B cell (primary cell): ENCODE results near the gene THBS3. TPM values are rescaled to one million over a fixed set of nuclear protein-coding genes. Genes with fewer than 3 reads are reported as not detected.

Experiments
- ATAC-seq: fragments of 200-7000 bp; cut with Tn5 transposase; one replicate; pipeline ENCODE4 v1.10.0; 2021; ENCODE audit warnings: low read depth, mild to moderate bottlenecking, moderate number of reproducible peaks, moderate library complexity
- CTCF ChIA-PET: fragments of 350-600 bp; sonication (Branson Sonifier 250); formaldehyde crosslinking; loops from one replicate; lab custom pipeline; 2021; ENCODE audit warnings: antibody characterized with exemption, inconsistent platforms; lab: Charles Lee
- POLR2A ChIA-PET: fragments of 350-600 bp; sonication (Branson Sonifier 250); formaldehyde crosslinking; loops from one replicate; lab custom pipeline; 2021; ENCODE audit warnings: antibody characterized with exemption; lab: Charles Lee
- DNase-seq: peaks from one replicate; pipeline ENCODE4 v3.0.0; 2013
- H2AFZ ChIP-seq: 2 replicates; pipeline ENCODE4 v1.6.1; 2012; ENCODE audit warnings: mild to moderate bottlenecking, low read depth, low read length; ENCODE audit not compliant: insufficient read depth, poor library complexity, severe bottlenecking
- H3K27ac ChIP-seq, 2 donors: 1 replicate in 1 of 2; 2 replicates in 1 of 2; pipeline ENCODE4 v1.5.1; 2012 to 2013; ENCODE audit warnings: low read length in 2 of 2, mild to moderate bottlenecking in 2 of 2, moderate library complexity in 1 of 2
- H3K27me3 ChIP-seq, 4 experiments: fragments of 200-600 bp in 1 of 4; sonication (generic) in 1 of 4; replicated peaks in 1 of 4; 1 replicate in 2 of 4; 2 replicates in 2 of 4; pipeline versions ENCODE4 v1.6.1 to v1.7.0; 2013 to 2016; ENCODE audit warnings: low read length in 3 of 4, mild to moderate bottlenecking in 2 of 4, mixed read lengths in 1 of 4, moderate library complexity in 1 of 4; ENCODE audit not compliant: insufficient read depth in 4 of 4, control insufficient read depth in 3 of 4; ENCODE audit errors: control extremely low read depth in 1 of 4
- H3K36me3 ChIP-seq, 2 experiments: replicated peaks in 1 of 2; 1 replicate in 1 of 2; 2 replicates in 1 of 2; pipeline versions ENCODE4 v1.6.1 to v1.7.1; 2013; ENCODE audit warnings: low read length in 1 of 2; ENCODE audit not compliant: insufficient read depth in 2 of 2, control insufficient read depth in 1 of 2; ENCODE audit errors: control extremely low read depth in 1 of 2, extremely low read depth in 1 of 2
- H3K4me1 ChIP-seq, 2 donors: fragments of 200-600 bp in 1 of 2; sonication (generic) in 1 of 2; 1 replicate in 1 of 2; 2 replicates in 1 of 2; pipeline versions ENCODE4 v1.5.1 to v1.6.1; 2013 to 2017; ENCODE audit warnings: low read length in 2 of 2; ENCODE audit not compliant: control insufficient read depth in 2 of 2, insufficient read depth in 2 of 2
- H3K4me2 ChIP-seq: replicated peaks from 2 replicates; pipeline ENCODE3; 2012; ENCODE audit warnings: mild to moderate bottlenecking, low read depth, low read length; ENCODE audit not compliant: poor library complexity, severe bottlenecking
- H3K4me3 ChIP-seq, 5 experiments: fragments of 200-600 bp in 1 of 5; sonication (generic) in 1 of 5; 1 replicate in 3 of 5; 2 replicates in 2 of 5; pipeline versions ENCODE4 v1.5.1 to v1.7.0; 2011 to 2016; ENCODE audit warnings: low read length in 4 of 5, mild to moderate bottlenecking in 4 of 5, low read depth in 2 of 5, control low read depth in 1 of 5, moderate library complexity in 1 of 5; ENCODE audit not compliant: insufficient read depth in 1 of 5; ENCODE audit errors: control extremely low read depth in 1 of 5, extremely low read depth in 1 of 5
- H3K79me2 ChIP-seq: fragments of 200-600 bp; sonication (generic); one replicate; pipeline ENCODE4 v1.6.0; 2016; ENCODE audit warnings: low read length; ENCODE audit not compliant: control insufficient read depth, insufficient read depth
- H3K9ac ChIP-seq: fragments of 200-600 bp; sonication (generic); 2 replicates; pipeline ENCODE4 v1.6.1; 2017; ENCODE audit warnings: mild to moderate bottlenecking, low read length, moderate library complexity
- H3K9me3 ChIP-seq, 3 donors: one replicate each; pipeline versions ENCODE4 v1.6.1 to v1.7.1; 2013; ENCODE audit warnings: low read length in 2 of 3; ENCODE audit not compliant: control insufficient read depth in 2 of 3, insufficient read depth in 1 of 3; ENCODE audit errors: control extremely low read depth in 1 of 3
- H4K20me1 ChIP-seq: 2 replicates; pipeline ENCODE4 v1.6.0; 2012; ENCODE audit warnings: mild to moderate bottlenecking, low read length; ENCODE audit not compliant: insufficient read depth, control insufficient read depth, poor library complexity, severe bottlenecking
- H3K27ac Mint-ChIP-seq: one replicate; pipeline ENCODE4 v1.8.0; 2021; ENCODE audit warnings: mixed read lengths
- H3K27me3 Mint-ChIP-seq: one replicate; pipeline ENCODE4 v1.8.0; 2021; ENCODE audit warnings: mixed read lengths
- H3K4me1 Mint-ChIP-seq: one replicate; pipeline ENCODE4 v1.8.0; 2021; ENCODE audit warnings: mixed read lengths
- H3K4me3 Mint-ChIP-seq: one replicate; pipeline ENCODE4 v1.8.0; 2021; ENCODE audit warnings: mixed read lengths
- H3K9me3 Mint-ChIP-seq: one replicate; pipeline ENCODE4 v1.8.0; 2022; ENCODE audit warnings: mixed read lengths; ENCODE audit not compliant: insufficient read depth
- CTCF ChIP-seq: fragments of 200-600 bp; IDR thresholded peaks from one replicate; pipeline ENCODE4 v1.8.0; 2022; ENCODE audit warnings: antibody characterized with exemption, mild to moderate bottlenecking
- EZH2 ChIP-seq: IDR thresholded peaks from 2 replicates; pipeline ENCODE4 v1.6.1; 2012; ENCODE audit warnings: borderline replicate concordance, low read depth, mild to moderate bottlenecking, moderate library complexity, low read length; ENCODE audit not compliant: insufficient read depth, poor library complexity, severe bottlenecking
- WGBS: methylation state at CpG from one replicate; pipeline ENCODE4 v1.1.5; 2013; ENCODE audit warnings: missing lambda C conversion rate; ENCODE audit not compliant: insufficient coverage; 5-methylcytosine and 5-hydroxymethylcytosine counted together
- intact Hi-C: fragments of 100-400 bp; cut with micrococcal nuclease; formaldehyde crosslinking; loops from one replicate; pipeline ENCODE4 v1.10.0; 2022
- polyA plus RNA-seq: library from polyadenylated mRNA; depleted of rRNA; stranded (reverse); fragments of >200 nt; gene quantifications from 2 replicates; pipeline ENCODE4 v1.2.3, GENCODE V29; 2012
- total RNA-seq, 2 donors: library from RNA; stranded (reverse); fragments of 120-200 nt in 1 of 2; gene quantifications; 1 replicate in 1 of 2; 2 replicates in 1 of 2; pipeline versions ENCODE4 v1.2.3 to v1.2.4, GENCODE V29; 2013 to 2022

Gene THBS3
- total and polyA plus RNA-seq, 2 donors (not counting 1 experiment from before 2014, with no cell fraction given): 28.0 to 28.6 TPM

GRCh38 chr1:155171836-155172731, 35.6 kb downstream of the THBS3 start:
- intact Hi-C loops: loop anchor here (1.0 to 5.0 kb wide), 5 partner anchors 32 to 613 kb away; partner anchors contain the start of genes CKS1B, DPM3, SHC1 and UBE2Q1
- DNase-seq (no peak), ATAC-seq (peak; percentile 9)
- CTCF ChIA-PET: interaction anchor here (0.9 to 12.7 kb wide), 33 partner anchors 9 to 421 kb away, joined by 3 to 307 read pairs (median 5); partner anchors contain the start of genes ADAM15, EFNA4, FLAD1 and MTX1
- H3K9me3 ChIP-seq: no peaks in the 10 kb centered on the region
- peak overlapping the region; percentile 78 for H3K4me2 ChIP-seq
- peak overlapping the region; percentile 27 to 95 (median 73) for H3K4me3 ChIP-seq
- peaks cover 42% of the 10 kb centered on the region for H3K79me2 ChIP-seq
- H3K4me1 ChIP-seq: peaks cover 30 to 42% of the 10 kb centered on the region in 2 donors
- H2AFZ ChIP-seq: peak overlapping the region; percentile 97
- no peaks in the 10 kb centered on the region for H3K27me3 ChIP-seq
- Mint-ChIP-seq H3K4me3 (peak overlapping the region; percentile 97), H3K27me3 (no peaks in the 10 kb centered on the region), H3K4me1 (peaks cover 48% of the 10 kb centered on the region), H3K9me3 (no peaks in the 10 kb centered on the region), H3K27ac (peak overlapping the region; percentile 98)
- peak overlapping the region; percentile 89 to 92 for H3K27ac ChIP-seq
- POLR2A ChIA-PET: interaction anchor here (0.6 to 2.1 kb wide), 15 partner anchors 13 to 128 kb away, joined by 3 to 10 read pairs (median 4); partner anchors contain the start of genes DPM3, EFNA1 and SLC50A1
- TF ChIP-seq EZH2: no peak
- no peak for TF ChIP-seq CTCF
- 45% methylated on average over 6 of the region's 8 CpGs for WGBS
- no peaks in the 10 kb centered on the region for H4K20me1 ChIP-seq
- peaks cover 0 to 21% of the 10 kb centered on the region in 2 experiments for H3K36me3 ChIP-seq
- H3K9ac ChIP-seq: peak overlapping the region; percentile 91
